ENCODE measurements around the gene BIN2.

Gene BIN2

GRCh38 chr12:51365276-51365675 is 41.3 kb upstream of the BIN2 start:
- Histone ChIP-seq H3K9ac (ENCODE audit: insufficient read length) (no peak overlapping the region), H3K36me3 (ENCODE audit: insufficient read depth, low read length) (no peaks in the 10 kb centered on the region), H3K9me3 (ENCODE audit: low read depth, low read length) (no peaks in the 10 kb centered on the region), H3K4me3 (no peak overlapping the region), H3K27ac (no peak overlapping the region)
- TF ChIP-seq EZH2 (IDR thresholded peaks at IDR 0.05) (no peak), POLR2AphosphoS5 (IDR thresholded peaks at IDR 0.05; ENCODE audit: borderline replicate concordance, low read depth, low read length) (no peak), FOXP2 (optimal IDR thresholded peaks at IDR 0.05; ENCODE audit: control extremely low read depth, extremely low read length, insufficient read depth) (no peak)
- DNase-seq (ENCODE audit: low read depth, low spot score) = no peak

GRCh38 chr12:51364001-51364400 is 40.0 kb upstream of the BIN2 start:
- TF ChIP-seq POLR2AphosphoS5 (IDR thresholded peaks at IDR 0.05; ENCODE audit: borderline replicate concordance, low read depth, low read length) (no peak), FOXP2 (optimal IDR thresholded peaks at IDR 0.05; ENCODE audit: control extremely low read depth, extremely low read length, insufficient read depth) (no peak), EZH2 (IDR thresholded peaks at IDR 0.05) (no peak)
- Histone ChIP-seq H3K27ac (no peak overlapping the region), H3K9me3 (ENCODE audit: low read depth, low read length) (no peaks in the 10 kb centered on the region), H3K9ac (ENCODE audit: insufficient read length) (no peak overlapping the region), H3K36me3 (ENCODE audit: insufficient read depth, low read length) (no peaks in the 10 kb centered on the region), H3K4me3 (no peak overlapping the region)
- DNase-seq (ENCODE audit: low read depth, low spot score) = no peak

- TF ChIP-seq FOXP2 (optimal IDR thresholded peaks at IDR 0.05; ENCODE audit: control extremely low read depth, extremely low read length, insufficient read depth) (no peak), POLR2AphosphoS5 (IDR thresholded peaks at IDR 0.05; ENCODE audit: borderline replicate concordance, low read depth, low read length) (no peak), EZH2 (IDR thresholded peaks at IDR 0.05) (no peak)
- no peaks in the 10 kb centered on the region for H3K36me3 ChIP-seq (ENCODE audit: insufficient read depth, low read length)
- no peak overlapping the region for H3K4me3 ChIP-seq
- DNase-seq (ENCODE audit: low read depth, low spot score) = no peak
- H3K9ac ChIP-seq (ENCODE audit: insufficient read length) = no peak overlapping the region
- no peak overlapping the region for H3K27ac ChIP-seq
- H3K9me3 ChIP-seq (ENCODE audit: low read depth, low read length) = no peaks in the 10 kb centered on the region
Observed at GRCh38 chr12:51362747-51363342, 38.9 kb upstream of the BIN2 start.

GRCh38 chr12:51362307-51362706 is 38.3 kb upstream of the BIN2 start:
- no peaks in the 10 kb centered on the region for H3K36me3 ChIP-seq (ENCODE audit: insufficient read depth, low read length)
- H3K4me3 ChIP-seq = no peak overlapping the region
- H3K9me3 ChIP-seq (ENCODE audit: low read depth, low read length) = no peaks in the 10 kb centered on the region
- H3K27ac ChIP-seq = no peak overlapping the region
- TF ChIP-seq POLR2AphosphoS5 (IDR thresholded peaks at IDR 0.05; ENCODE audit: borderline replicate concordance, low read depth, low read length) (no peak), EZH2 (IDR thresholded peaks at IDR 0.05) (no peak), FOXP2 (optimal IDR thresholded peaks at IDR 0.05; ENCODE audit: control extremely low read depth, extremely low read length, insufficient read depth) (no peak)
- H3K9ac ChIP-seq (ENCODE audit: insufficient read length) = no peak overlapping the region
- no peak for DNase-seq (ENCODE audit: low read depth, low spot score)

GRCh38 chr12:51361161-51362016 is 37.4 kb upstream of the BIN2 start:
- TF ChIP-seq POLR2AphosphoS5 (IDR thresholded peaks at IDR 0.05; ENCODE audit: borderline replicate concordance, low read depth, low read length) (no peak), EZH2 (IDR thresholded peaks at IDR 0.05) (no peak), FOXP2 (optimal IDR thresholded peaks at IDR 0.05; ENCODE audit: control extremely low read depth, extremely low read length, insufficient read depth) (no peak)
- no peaks in the 10 kb centered on the region for H3K9me3 ChIP-seq (ENCODE audit: low read depth, low read length)
- no peaks in the 10 kb centered on the region for H3K36me3 ChIP-seq (ENCODE audit: insufficient read depth, low read length)
- no peak overlapping the region for H3K9ac ChIP-seq (ENCODE audit: insufficient read length)
- H3K4me3 ChIP-seq = no peak overlapping the region
- no peak overlapping the region for H3K27ac ChIP-seq
- DNase-seq (ENCODE audit: low read depth, low spot score) = no peak

- no peak for DNase-seq (ENCODE audit: low read depth, low spot score)
- TF ChIP-seq POLR2AphosphoS5 (IDR thresholded peaks at IDR 0.05; ENCODE audit: borderline replicate concordance, low read depth, low read length) (no peak), EZH2 (IDR thresholded peaks at IDR 0.05) (no peak), FOXP2 (optimal IDR thresholded peaks at IDR 0.05; ENCODE audit: control extremely low read depth, extremely low read length, insufficient read depth) (no peak)
- Histone ChIP-seq H3K27ac (no peak overlapping the region), H3K9me3 (ENCODE audit: low read depth, low read length) (no peaks in the 10 kb centered on the region), H3K4me3 (no peak overlapping the region), H3K36me3 (ENCODE audit: insufficient read depth, low read length) (no peaks in the 10 kb centered on the region), H3K9ac (ENCODE audit: insufficient read length) (no peak overlapping the region)
Observed at GRCh38 chr12:51360315-51360714, 36.3 kb upstream of the BIN2 start.

- DNase-seq (ENCODE audit: low read depth, low spot score) = no peak
- H3K9me3 ChIP-seq (ENCODE audit: low read depth, low read length) = no peaks in the 10 kb centered on the region
- H3K9ac ChIP-seq (ENCODE audit: insufficient read length) = no peak overlapping the region
- H3K36me3 ChIP-seq (ENCODE audit: insufficient read depth, low read length) = no peaks in the 10 kb centered on the region
- no peak for TF ChIP-seq POLR2AphosphoS5 (IDR thresholded peaks at IDR 0.05; ENCODE audit: borderline replicate concordance, low read depth, low read length)
- no peak overlapping the region for H3K27ac ChIP-seq
- no peak overlapping the region for H3K4me3 ChIP-seq
Observed at GRCh38 chr12:51359851-51360250, 35.9 kb upstream of the BIN2 start.

- no peaks in the 10 kb centered on the region for H3K9me3 ChIP-seq (ENCODE audit: low read depth, low read length)
- no peak overlapping the region for H3K27ac ChIP-seq
- no peak overlapping the region for H3K4me3 ChIP-seq
- DNase-seq (ENCODE audit: low read depth, low spot score) = no peak
- no peak overlapping the region for H3K9ac ChIP-seq (ENCODE audit: insufficient read length)
- H3K36me3 ChIP-seq (ENCODE audit: insufficient read depth, low read length) = no peaks in the 10 kb centered on the region
- TF ChIP-seq EZH2 (IDR thresholded peaks at IDR 0.05) (no peak), POLR2AphosphoS5 (IDR thresholded peaks at IDR 0.05; ENCODE audit: borderline replicate concordance, low read depth, low read length) (no peak), FOXP2 (optimal IDR thresholded peaks at IDR 0.05; ENCODE audit: control extremely low read depth, extremely low read length, insufficient read depth) (no peak)
Observed at GRCh38 chr12:51358496-51358895, 34.5 kb upstream of the BIN2 start.
